Measurements from ENCODE around the gene CLDN6.

The CLDN6 gene

DNA sequence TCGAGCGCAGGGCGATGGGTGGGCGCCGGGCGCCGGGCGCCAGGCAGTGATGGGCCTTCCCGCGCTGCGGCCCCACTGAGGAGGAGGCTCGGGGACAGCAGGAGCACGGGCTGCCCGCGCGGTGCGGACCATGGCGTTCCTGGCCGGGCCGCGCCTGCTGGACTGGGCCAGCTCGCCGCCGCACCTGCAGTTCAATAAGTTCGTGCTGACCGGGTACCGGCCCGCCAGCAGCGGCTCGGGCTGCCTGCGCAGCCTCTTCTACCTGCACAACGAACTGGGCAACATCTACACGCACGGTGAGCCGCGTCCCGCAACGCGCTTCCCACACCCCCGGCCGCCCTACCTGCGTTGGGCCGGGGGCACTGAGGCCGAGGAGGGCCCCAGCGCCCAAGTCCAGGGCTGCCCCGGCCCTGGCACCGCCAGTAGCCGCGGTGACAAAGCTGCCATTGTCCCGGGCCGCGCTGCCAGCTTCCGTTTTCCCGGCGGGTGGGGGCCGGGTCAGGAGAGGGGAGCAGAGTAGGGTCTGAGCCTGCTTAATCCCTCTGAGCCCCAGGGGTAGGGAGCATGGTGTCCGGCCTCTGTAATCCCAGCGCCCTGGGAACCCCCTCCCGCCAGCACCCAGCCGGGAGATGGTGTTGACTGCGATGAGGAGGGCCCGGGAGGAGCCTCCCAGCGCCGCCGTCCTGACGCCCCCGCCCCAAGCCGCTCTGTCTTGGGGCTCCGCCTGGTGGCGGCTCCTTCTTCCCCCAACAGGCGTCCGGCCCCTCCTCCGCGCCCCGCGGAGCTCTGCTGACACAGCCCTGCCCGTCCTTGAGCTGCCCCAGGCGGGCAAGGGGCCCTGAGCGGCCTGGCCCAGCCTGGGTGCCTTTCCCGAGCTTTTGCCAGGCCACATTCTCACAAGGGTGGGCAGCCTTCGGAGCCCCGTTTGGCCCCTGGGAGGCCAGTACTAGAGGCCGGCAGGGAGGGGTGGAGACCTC is 48.1 kb downstream of the CLDN6 start:
- Histone ChIP-seq H3K4me3 (ENCODE audit: low read depth, low read length) (peak overlapping the region; percentile 88), H2AK5ac (ENCODE audit: low read length) (peak overlapping the region; percentile 61), H3K36me3 (ENCODE audit: control insufficient read depth in 1 of 2, insufficient read depth in 2 of 2, low read length in 2 of 2) (peaks cover 29 to 32% of the 10 kb centered on the region in 2 experiments), H3K27ac (ENCODE audit: low read depth, low read length) (no peak overlapping the region), H2BK12ac (ENCODE audit: low read length) (no peak overlapping the region), H2AFZ (ENCODE audit: insufficient read depth, low read length, poor library complexity) (peak overlapping the region; percentile 42), H3K4me1 (ENCODE audit: control insufficient read depth in 1 of 2, insufficient read depth in 2 of 2, low read length in 2 of 2) (peaks cover 14 to 20% of the 10 kb centered on the region in 2 experiments), H3K18ac (ENCODE audit: low read length) (peak overlapping the region; percentile 80), H3K9me3 (ENCODE audit: insufficient read depth, low read depth, low read length) (no peaks in the 10 kb centered on the region), H3K79me1 (ENCODE audit: low read length) (peaks cover 5% of the 10 kb centered on the region), H4K8ac (ENCODE audit: low read depth, low read length) (peak overlapping the region; percentile 46), H2BK120ac (ENCODE audit: insufficient read depth, low read length, poor library complexity) (peak overlapping the region; percentile 29), H3K4ac (ENCODE audit: low read depth, low read length) (peak overlapping the region; percentile 37), H2BK5ac (ENCODE audit: low read depth, low read length, poor library complexity) (peak overlapping the region; percentile 13), H4K91ac (ENCODE audit: low read depth, low read length) (peak overlapping the region; percentile 66), H3K9ac (ENCODE audit: low read length) (peak overlapping the region; percentile 80), H3K27me3 (ENCODE audit: insufficient read depth, low read length) (no peaks in the 10 kb centered on the region), H3K14ac (ENCODE audit: low read length) (peak overlapping the region; percentile 70), H3K79me2 (ENCODE audit: control insufficient read depth, insufficient read depth, low read length, poor library complexity) (peaks cover 2% of the 10 kb centered on the region), H3K4me2 (ENCODE audit: low read length) (peak overlapping the region; percentile 96), H3K23ac (ENCODE audit: low read length) (no peak overlapping the region), H4K12ac (ENCODE audit: low read depth, low read length) (peak overlapping the region; percentile 16)
- DNase-seq: peak in 1 of 2 donors; percentile 21
- no CpG with 5 or more reads among the region's 83 CpGs for WGBS (ENCODE audit: extremely low coverage, insufficient coverage, insufficient read length)

DNA sequence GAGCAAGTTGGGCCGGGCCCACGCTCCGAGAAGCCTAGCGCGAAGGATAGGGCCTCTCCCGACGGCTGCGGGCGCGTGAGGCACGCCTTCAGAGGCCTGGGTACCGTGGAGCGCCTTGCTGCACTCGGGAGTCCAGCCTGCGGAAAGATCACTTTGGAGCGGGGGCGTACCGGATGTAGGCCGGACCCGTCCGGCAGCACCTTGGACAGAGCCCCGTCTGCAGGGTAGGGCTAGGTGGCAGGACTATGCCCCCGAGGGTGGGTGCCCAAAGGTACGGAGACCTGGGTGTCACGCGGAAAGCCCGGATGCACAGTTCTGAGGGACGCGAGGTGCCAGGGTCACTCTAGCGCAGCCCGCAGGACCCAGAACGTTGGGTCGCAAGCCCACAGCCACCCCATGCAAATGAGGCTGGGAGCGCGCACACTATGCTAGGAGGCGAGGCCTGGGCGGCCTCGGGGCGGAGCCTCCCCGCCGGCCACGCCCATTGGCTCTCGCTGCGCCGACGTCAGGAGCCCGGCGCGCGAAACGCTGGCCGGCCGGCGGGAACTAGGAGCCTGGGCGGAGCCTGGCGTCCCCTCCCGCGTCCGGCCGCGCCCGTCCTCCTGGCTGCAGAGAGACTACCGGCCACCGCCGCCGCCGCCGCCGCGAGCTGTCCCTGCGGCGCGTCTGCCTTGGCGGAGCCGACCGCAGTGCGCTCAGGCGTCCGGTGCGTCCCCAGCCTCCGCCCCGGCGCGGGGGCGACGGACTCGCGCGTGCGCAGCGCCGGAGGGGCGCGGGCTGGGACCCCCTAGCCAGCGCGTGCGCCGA is 49.0 kb downstream of the CLDN6 start, which contains the start of gene PAQR4:
Gene PAQR4, plus strand, starts transcription at position 611 of the 807 bp plus-strand sequence. CDS start 327 bp downstream, outside the sequence.
- Histone ChIP-seq H2BK12ac (ENCODE audit: low read length) (no peak within 1 kb of the TSS), H2BK5ac (ENCODE audit: low read depth, low read length, poor library complexity) (peak within 1 kb of the TSS; percentile 13), H2AK5ac (ENCODE audit: low read length) (peak within 1 kb of the TSS; percentile 61), H3K4me1 (ENCODE audit: control insufficient read depth in 1 of 2, insufficient read depth in 2 of 2, low read length in 2 of 2) (peaks cover 20 to 29% of the 10 kb centered on the region in 2 experiments), H3K4me2 (ENCODE audit: low read length) (peak within 1 kb of the TSS; percentile 96), H3K4me3 (ENCODE audit: low read depth, low read length) (peak within 1 kb of the TSS; percentile 88), H3K23ac (ENCODE audit: low read length) (no peak within 1 kb of the TSS), H4K12ac (ENCODE audit: low read depth, low read length) (peak within 1 kb of the TSS; percentile 16), H3K79me1 (ENCODE audit: low read length) (peaks cover 7% of the 10 kb centered on the region), H3K27ac (ENCODE audit: low read depth, low read length) (no peak within 1 kb of the TSS), H2BK120ac (ENCODE audit: insufficient read depth, low read length, poor library complexity) (peak within 1 kb of the TSS; percentile 29), H3K79me2 (ENCODE audit: control insufficient read depth, insufficient read depth, low read length, poor library complexity) (peaks cover 2% of the 10 kb centered on the region), H3K18ac (ENCODE audit: low read length) (peak within 1 kb of the TSS; percentile 80), H3K9me3 (ENCODE audit: insufficient read depth, low read depth, low read length) (no peaks in the 10 kb centered on the region), H3K9ac (ENCODE audit: low read length) (peak within 1 kb of the TSS; percentile 80), H3K14ac (ENCODE audit: low read length) (peak within 1 kb of the TSS; percentile 70), H2AFZ (ENCODE audit: insufficient read depth, low read length, poor library complexity) (peak within 1 kb of the TSS; percentile 78), H4K91ac (ENCODE audit: low read depth, low read length) (peak within 1 kb of the TSS; percentile 66), H3K36me3 (ENCODE audit: control insufficient read depth in 1 of 2, insufficient read depth in 2 of 2, low read length in 2 of 2) (peaks cover 21 to 23% of the 10 kb centered on the region in 2 experiments), H4K8ac (ENCODE audit: low read depth, low read length) (peak within 1 kb of the TSS; percentile 46), H3K27me3 (ENCODE audit: insufficient read depth, low read length) (peaks cover 3% of the 10 kb centered on the region), H3K4ac (ENCODE audit: low read depth, low read length) (peak within 1 kb of the TSS; percentile 37)
- no CpG with 5 or more reads among the region's 98 CpGs for WGBS (ENCODE audit: extremely low coverage, insufficient coverage, insufficient read length)
- peak; percentile 91 to 96 for DNase-seq

DNA sequence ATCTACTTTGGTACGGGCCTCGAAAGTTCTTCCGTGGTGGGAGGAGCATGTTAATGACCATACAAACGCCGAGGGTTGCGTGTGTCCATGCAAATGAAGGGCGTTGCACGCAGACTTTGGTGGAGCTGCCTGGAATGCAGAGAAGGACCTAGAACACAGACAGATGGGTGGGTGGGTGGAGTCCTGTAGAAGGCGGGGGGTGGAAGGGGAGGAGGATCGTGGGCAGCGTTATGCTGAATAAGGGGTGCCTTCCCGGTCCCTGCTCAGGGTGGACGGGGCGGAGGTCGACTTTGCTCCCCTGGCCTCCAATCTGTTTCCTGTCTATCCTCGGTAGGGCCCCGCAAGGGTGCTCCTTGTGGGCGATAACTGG is 49.6 kb downstream of the CLDN6 start:
- H3K27ac ChIP-seq (ENCODE audit: low read depth, low read length): no peak overlapping the region
- no peak overlapping the region for H3K14ac ChIP-seq (ENCODE audit: low read length)
- H4K91ac ChIP-seq (ENCODE audit: low read depth, low read length): no peak overlapping the region
- H3K27me3 ChIP-seq (ENCODE audit: insufficient read depth, low read length): peaks cover 3% of the 10 kb centered on the region
- no peaks in the 10 kb centered on the region for H3K9me3 ChIP-seq (ENCODE audit: insufficient read depth, low read depth, low read length)
- no peak overlapping the region for H3K18ac ChIP-seq (ENCODE audit: low read length)
- H3K4me3 ChIP-seq (ENCODE audit: low read depth, low read length): no peak overlapping the region
- peaks cover 2% of the 10 kb centered on the region for H3K79me2 ChIP-seq (ENCODE audit: control insufficient read depth, insufficient read depth, low read length, poor library complexity)
- no peak overlapping the region for H2AK5ac ChIP-seq (ENCODE audit: low read length)
- H3K4me1 ChIP-seq (ENCODE audit: control insufficient read depth in 1 of 2, insufficient read depth in 2 of 2, low read length in 2 of 2): peaks cover 20 to 34% of the 10 kb centered on the region in 2 experiments
- H3K79me1 ChIP-seq (ENCODE audit: low read length): peaks cover 7% of the 10 kb centered on the region
- DNase-seq: no peak
- no peak overlapping the region for H2BK120ac ChIP-seq (ENCODE audit: insufficient read depth, low read length, poor library complexity)
- H4K8ac ChIP-seq (ENCODE audit: low read depth, low read length): no peak overlapping the region
- no peak overlapping the region for H3K4ac ChIP-seq (ENCODE audit: low read depth, low read length)
- H3K36me3 ChIP-seq (ENCODE audit: control insufficient read depth in 1 of 2, insufficient read depth in 2 of 2, low read length in 2 of 2): peaks cover 16 to 18% of the 10 kb centered on the region in 2 experiments
- peak overlapping the region; percentile 96 for H3K4me2 ChIP-seq (ENCODE audit: low read length)
- H3K23ac ChIP-seq (ENCODE audit: low read length): no peak overlapping the region
- H3K9ac ChIP-seq (ENCODE audit: low read length): no peak overlapping the region
- no CpG with 5 or more reads among the region's 18 CpGs for WGBS (ENCODE audit: extremely low coverage, insufficient coverage, insufficient read length)
- H4K12ac ChIP-seq (ENCODE audit: low read depth, low read length): no peak overlapping the region
- H2BK12ac ChIP-seq (ENCODE audit: low read length): no peak overlapping the region
- no peak overlapping the region for H2AFZ ChIP-seq (ENCODE audit: insufficient read depth, low read length, poor library complexity)
- H2BK5ac ChIP-seq (ENCODE audit: low read depth, low read length, poor library complexity): no peak overlapping the region

DNA sequence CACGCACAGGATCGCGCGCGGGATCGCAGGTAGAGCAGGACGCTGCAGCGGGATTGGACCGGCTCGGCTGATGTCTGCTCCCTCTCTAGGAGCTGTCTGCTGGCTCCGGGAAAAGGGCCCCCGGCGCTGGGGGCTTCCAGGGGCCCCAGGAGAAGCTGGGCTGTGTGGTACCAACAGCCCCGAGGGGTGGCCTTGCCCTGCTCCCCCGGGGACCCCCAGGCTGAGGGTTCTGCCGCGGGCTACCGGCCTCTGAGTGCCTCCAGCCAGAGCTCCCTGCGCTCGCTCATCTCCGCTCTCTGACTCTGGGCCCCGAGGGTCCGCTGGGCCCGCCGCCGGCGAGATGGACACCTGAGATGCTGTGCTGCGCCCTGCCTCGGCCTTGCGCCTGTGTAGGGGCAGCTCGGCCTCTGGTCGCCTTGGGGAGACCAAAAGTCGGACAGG is 50.2 kb downstream of the CLDN6 start:
- no peak overlapping the region for H3K4me2 ChIP-seq (ENCODE audit: low read length)
- H4K12ac ChIP-seq (ENCODE audit: low read depth, low read length): no peak overlapping the region
- no peak overlapping the region for H2AK5ac ChIP-seq (ENCODE audit: low read length)
- no peak overlapping the region for H3K9ac ChIP-seq (ENCODE audit: low read length)
- no peak overlapping the region for H2BK12ac ChIP-seq (ENCODE audit: low read length)
- no peak overlapping the region for H3K4me3 ChIP-seq (ENCODE audit: low read depth, low read length)
- H3K36me3 ChIP-seq (ENCODE audit: control insufficient read depth in 1 of 2, insufficient read depth in 2 of 2, low read length in 2 of 2): peaks cover 13 to 14% of the 10 kb centered on the region in 2 experiments
- H3K14ac ChIP-seq (ENCODE audit: low read length): no peak overlapping the region
- no peak overlapping the region for H3K23ac ChIP-seq (ENCODE audit: low read length)
- H2BK5ac ChIP-seq (ENCODE audit: low read depth, low read length, poor library complexity): no peak overlapping the region
- no peak overlapping the region for H3K18ac ChIP-seq (ENCODE audit: low read length)
- H3K27ac ChIP-seq (ENCODE audit: low read depth, low read length): no peak overlapping the region
- H3K79me1 ChIP-seq (ENCODE audit: low read length): peaks cover 7% of the 10 kb centered on the region
- no peak overlapping the region for H4K8ac ChIP-seq (ENCODE audit: low read depth, low read length)
- WGBS (ENCODE audit: extremely low coverage, insufficient coverage, insufficient read length): no CpG with 5 or more reads among the region's 33 CpGs
- H3K27me3 ChIP-seq (ENCODE audit: insufficient read depth, low read length): peaks cover 3% of the 10 kb centered on the region
- peaks cover 2% of the 10 kb centered on the region for H3K79me2 ChIP-seq (ENCODE audit: control insufficient read depth, insufficient read depth, low read length, poor library complexity)
- H2BK120ac ChIP-seq (ENCODE audit: insufficient read depth, low read length, poor library complexity): no peak overlapping the region
- DNase-seq: no peak
- no peak overlapping the region for H4K91ac ChIP-seq (ENCODE audit: low read depth, low read length)
- no peaks in the 10 kb centered on the region for H3K9me3 ChIP-seq (ENCODE audit: insufficient read depth, low read depth, low read length)
- H2AFZ ChIP-seq (ENCODE audit: insufficient read depth, low read length, poor library complexity): no peak overlapping the region
- H3K4ac ChIP-seq (ENCODE audit: low read depth, low read length): no peak overlapping the region
- H3K4me1 ChIP-seq (ENCODE audit: control insufficient read depth in 1 of 2, insufficient read depth in 2 of 2, low read length in 2 of 2): peaks cover 20 to 37% of the 10 kb centered on the region in 2 experiments
